DND-41 (cell line): ENCODE measurements around the gene SLC2A2.

Experiments
- ATAC-seq: fragments of 200-7000 bp; cut with Tn5 transposase; 3 replicates; pipeline ENCODE4 v1.9.1; 2021; ENCODE audit warnings: low read depth; ENCODE audit not compliant: insufficient read depth
- DNase-seq: peaks from one replicate; pipeline ENCODE4 v3.0.0-alpha.2; 2020
- H2AFZ ChIP-seq: 2 replicates; pipeline ENCODE4 v1.6.0; 2012; ENCODE audit warnings: low read depth, low read length
- H3K27ac ChIP-seq: 2 replicates; pipeline ENCODE4 v1.5.1; 2012; ENCODE audit warnings: low read length, inconsistent platforms
- H3K27me3 ChIP-seq: fragments of 200-600 bp; sonication (generic); 2 replicates; pipeline ENCODE4 v1.6.0; 2012; ENCODE audit warnings: low read length, mild to moderate bottlenecking, inconsistent platforms; ENCODE audit not compliant: insufficient read depth, poor library complexity
- H3K36me3 ChIP-seq: 2 replicates; pipeline ENCODE4 v1.5.1; 2012; ENCODE audit warnings: low read length, inconsistent platforms; ENCODE audit not compliant: insufficient read depth
- H3K4me1 ChIP-seq: 2 replicates; pipeline ENCODE4 v1.5.1; 2012; ENCODE audit warnings: mild to moderate bottlenecking, low read length; ENCODE audit not compliant: insufficient read depth
- H3K4me2 ChIP-seq: 2 replicates; pipeline ENCODE4 v1.6.0; 2012; ENCODE audit warnings: mild to moderate bottlenecking, moderate library complexity, low read length, inconsistent platforms; ENCODE audit not compliant: insufficient read depth
- H3K4me3 ChIP-seq, 2 experiments: fragments of 200-600 bp in 1 of 2; shearing (Covaris generic) in 1 of 2; 2 replicates each; pipeline ENCODE4 v1.5.1; 2012 to 2016; ENCODE audit warnings: inconsistent platforms in 2 of 2, low read length in 2 of 2, mild to moderate bottlenecking in 2 of 2, low read depth in 1 of 2, moderate library complexity in 1 of 2
- H3K79me2 ChIP-seq: 2 replicates; pipeline ENCODE4 v1.6.0; 2012; ENCODE audit warnings: low read length, inconsistent platforms; ENCODE audit not compliant: insufficient read depth
- H3K9ac ChIP-seq: 2 replicates; pipeline ENCODE4 v1.6.0; 2012; ENCODE audit warnings: low read depth, mild to moderate bottlenecking, inconsistent platforms, low read length, moderate library complexity
- H3K9me3 ChIP-seq: 2 replicates; pipeline ENCODE4 v1.5.1; 2012; ENCODE audit warnings: low read length, moderate library complexity, mild to moderate bottlenecking, inconsistent platforms; ENCODE audit not compliant: insufficient read depth, severe bottlenecking
- H4K20me1 ChIP-seq: 2 replicates; pipeline ENCODE4 v1.6.0; 2012; ENCODE audit warnings: low read length; ENCODE audit not compliant: insufficient read depth
- CTCF ChIP-seq: IDR thresholded peaks from 2 replicates; pipeline ENCODE4 v1.5.1; 2012; ENCODE audit warnings: borderline replicate concordance, low read length, moderate library complexity, mild to moderate bottlenecking; ENCODE audit not compliant: poor library complexity, severe bottlenecking; ENCODE audit errors: extremely low read depth
- EZH2 ChIP-seq: IDR thresholded peaks from 3 replicates; pipeline ENCODE4 v1.6.1; 2012; ENCODE audit warnings: borderline replicate concordance, low read depth, mild to moderate bottlenecking, moderate library complexity, low read length, inconsistent platforms; ENCODE audit not compliant: severe bottlenecking

The SLC2A2 gene

GRCh38 chr3:171026597-171027293 lies at the start of gene SLC2A2:
TSS of gene SLC2A2 (minus strand) at chr3:171026720. CDS start at chr3:171026670, 50 bp downstream.
- ATAC-seq (no peak), DNase-seq (no peak)
- Histone ChIP-seq H3K27me3 (peaks cover 3% of the 10 kb centered on the region), H3K9ac (no peak within 1 kb of the TSS), H3K36me3 (no peaks in the 10 kb centered on the region), H3K4me1 (no peaks in the 10 kb centered on the region), H3K9me3 (no peaks in the 10 kb centered on the region), H4K20me1 (no peaks in the 10 kb centered on the region), H2AFZ (no peak within 1 kb of the TSS), H3K4me2 (no peak within 1 kb of the TSS), H3K27ac (no peak within 1 kb of the TSS), H3K4me3 (no peak within 1 kb of the TSS), H3K79me2 (no peaks in the 10 kb centered on the region)
- no peak for TF ChIP-seq EZH2
- TF ChIP-seq CTCF, result no peak

DNA sequence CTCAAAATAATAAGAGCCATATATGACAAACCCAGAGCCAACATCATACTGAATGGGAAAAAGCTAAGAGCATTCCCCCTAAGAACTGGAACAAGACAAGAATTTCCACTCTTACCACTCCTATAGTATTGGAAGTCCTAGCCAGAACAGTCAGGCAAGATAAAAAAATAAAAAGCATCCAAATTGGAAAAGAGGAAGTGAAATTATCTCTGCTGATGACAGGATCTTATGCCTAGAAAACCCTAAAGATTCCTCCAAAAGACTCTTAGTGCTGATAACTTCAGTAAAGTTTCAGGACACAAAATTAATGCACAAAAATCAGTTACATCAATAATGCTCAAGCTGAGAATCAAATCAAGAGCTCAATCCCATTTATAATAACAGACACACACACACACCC lies 45.9 kb upstream of the SLC2A2 start:
- TF ChIP-seq CTCF (no peak), EZH2 (no peak)
- no peak overlapping the region for H2AFZ ChIP-seq
- no peak overlapping the region for H3K27ac ChIP-seq
- H3K9me3 ChIP-seq, result no peaks in the 10 kb centered on the region
- no peaks in the 10 kb centered on the region for H3K27me3 ChIP-seq
- H3K9ac ChIP-seq, result no peak overlapping the region
- H3K36me3 ChIP-seq, result no peaks in the 10 kb centered on the region
- no peaks in the 10 kb centered on the region for H3K4me1 ChIP-seq
- no peaks in the 10 kb centered on the region for H3K79me2 ChIP-seq
- H3K4me2 ChIP-seq, result no peak overlapping the region
- no peaks in the 10 kb centered on the region for H4K20me1 ChIP-seq
- DNase-seq, result no peak
- no peak for ATAC-seq
- no peak overlapping the region for H3K4me3 ChIP-seq

DNA sequence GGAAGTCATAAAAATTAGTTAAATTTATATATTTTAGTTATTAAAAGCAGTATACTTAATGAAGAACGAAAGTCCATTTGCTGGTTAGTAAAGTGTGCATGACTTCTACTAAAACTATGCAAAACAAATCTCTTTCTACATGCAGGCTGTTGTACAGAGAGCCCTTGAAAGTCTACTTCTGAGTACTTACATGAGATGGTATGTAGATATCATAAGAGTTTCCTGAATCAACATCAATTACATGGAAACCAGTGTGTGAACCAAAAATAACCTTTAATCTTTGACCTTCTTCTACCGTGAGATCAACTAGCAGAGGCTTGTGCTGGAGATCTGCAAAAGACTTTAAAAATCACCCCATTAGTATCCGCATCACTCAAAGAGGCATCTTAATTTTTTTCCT lies 42.1 kb upstream of the SLC2A2 start:
- Histone ChIP-seq H3K9me3 (no peaks in the 10 kb centered on the region), H2AFZ (no peak overlapping the region), H3K27me3 (no peaks in the 10 kb centered on the region), H3K36me3 (no peaks in the 10 kb centered on the region), H3K27ac (no peak overlapping the region), H3K4me2 (no peak overlapping the region), H3K4me3 (no peak overlapping the region), H3K4me1 (no peaks in the 10 kb centered on the region), H4K20me1 (no peaks in the 10 kb centered on the region), H3K79me2 (no peaks in the 10 kb centered on the region), H3K9ac (no peak overlapping the region)
- no peak for DNase-seq
- ATAC-seq, result no peak
- TF ChIP-seq EZH2 (no peak), CTCF (no peak)
